ENCODE data around the gene PTH2R.
"Not testable (repeated sequence)": the region's sequence is repeated elsewhere in the genome, so short reads cannot be mapped to it uniquely, and the experiment has no call there.

The PTH2R gene

DNA sequence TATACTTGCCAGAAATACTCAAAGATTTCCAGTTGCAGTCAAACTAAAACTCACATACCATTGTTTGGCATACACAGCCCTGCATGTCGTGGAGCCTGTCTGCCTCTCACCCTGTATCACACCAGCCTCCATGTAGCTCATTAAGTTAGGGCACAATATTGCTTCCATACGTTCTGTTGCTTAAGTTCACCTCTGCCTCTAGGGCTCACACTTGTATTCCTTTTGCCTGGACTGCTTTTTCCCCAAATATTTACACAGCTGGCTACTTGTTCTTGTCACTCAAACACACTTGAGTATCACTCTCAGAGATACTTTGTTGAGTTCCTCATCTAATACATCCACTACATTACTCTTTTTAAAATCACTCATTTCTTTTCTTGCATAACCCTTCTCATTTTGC is 83.1 kb downstream of the PTH2R start:
- peak; percentile 17 for DNase-seq

DNA sequence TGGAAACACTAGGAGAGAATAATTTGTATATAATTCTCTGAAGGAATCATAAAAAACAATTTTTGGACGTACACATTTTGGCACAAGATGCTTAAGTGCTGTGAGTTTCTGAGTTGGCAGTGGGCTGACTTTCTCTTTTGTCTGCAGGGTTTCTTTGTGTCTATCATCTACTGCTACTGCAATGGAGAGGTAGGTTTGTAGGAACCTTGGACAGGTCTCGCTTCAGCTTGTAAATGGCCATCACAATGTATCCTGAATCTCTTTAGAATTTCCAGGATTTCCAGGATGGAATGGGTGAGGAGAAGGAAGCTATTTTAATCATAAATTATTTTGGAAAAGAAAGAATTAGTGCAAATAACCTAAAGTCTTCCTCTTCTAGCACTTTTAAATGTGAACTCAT is 83.9 kb downstream of the PTH2R start:
- DNase-seq, result no peak

DNA sequence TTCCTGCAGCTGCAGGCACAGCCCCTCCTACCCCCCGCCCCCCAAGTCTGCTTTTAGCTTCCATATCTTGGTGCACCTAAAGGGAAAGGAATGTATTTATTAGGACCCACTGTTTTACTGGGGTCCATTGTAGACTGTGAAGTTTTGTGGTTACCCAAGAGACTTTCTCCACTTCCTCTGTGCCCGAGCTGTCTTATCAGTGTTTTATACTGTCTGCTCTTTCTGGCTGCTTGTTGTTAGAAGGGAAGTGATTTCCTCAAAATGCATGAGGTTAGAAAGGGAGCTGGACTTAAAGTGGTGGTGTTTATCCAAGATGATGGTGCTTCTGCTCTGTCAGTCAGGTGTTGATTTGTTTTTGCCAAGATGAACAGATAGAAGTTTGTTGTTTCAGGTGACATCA is 85.0 kb downstream of the PTH2R start:
- no peak for DNase-seq

DNA sequence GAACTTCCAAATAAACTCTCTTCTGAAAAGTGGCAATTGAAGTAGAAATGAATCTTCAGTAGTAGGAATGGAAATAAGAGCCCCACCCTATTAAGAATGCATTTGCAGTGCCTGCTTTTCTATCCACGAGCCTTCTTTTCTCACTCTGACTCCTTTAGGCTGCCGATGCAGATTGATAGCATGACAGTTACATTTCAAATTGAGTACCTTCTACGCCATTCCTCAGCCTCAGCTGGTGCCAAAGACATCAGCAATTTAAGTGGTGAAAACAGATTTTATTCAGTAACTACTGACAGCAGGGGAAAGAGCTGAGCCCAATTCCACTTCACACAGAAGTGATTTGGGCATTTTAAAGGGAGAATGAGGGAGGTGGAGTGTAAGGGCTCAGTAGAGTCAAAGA is 85.5 kb downstream of the PTH2R start:
- DNase-seq, result no peak

DNA sequence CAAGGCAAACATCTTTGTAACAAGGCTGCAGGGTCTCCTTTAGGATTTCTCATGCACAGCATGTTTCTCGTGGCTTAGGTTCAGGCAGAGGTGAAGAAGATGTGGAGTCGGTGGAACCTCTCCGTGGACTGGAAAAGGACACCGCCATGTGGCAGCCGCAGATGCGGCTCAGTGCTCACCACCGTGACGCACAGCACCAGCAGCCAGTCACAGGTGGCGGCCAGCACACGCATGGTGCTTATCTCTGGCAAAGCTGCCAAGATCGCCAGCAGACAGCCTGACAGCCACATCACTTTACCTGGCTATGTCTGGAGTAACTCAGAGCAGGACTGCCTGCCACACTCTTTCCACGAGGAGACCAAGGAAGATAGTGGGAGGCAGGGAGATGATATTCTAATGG is 86.6 kb downstream of the PTH2R start:
- DNase-seq, result no peak

DNA sequence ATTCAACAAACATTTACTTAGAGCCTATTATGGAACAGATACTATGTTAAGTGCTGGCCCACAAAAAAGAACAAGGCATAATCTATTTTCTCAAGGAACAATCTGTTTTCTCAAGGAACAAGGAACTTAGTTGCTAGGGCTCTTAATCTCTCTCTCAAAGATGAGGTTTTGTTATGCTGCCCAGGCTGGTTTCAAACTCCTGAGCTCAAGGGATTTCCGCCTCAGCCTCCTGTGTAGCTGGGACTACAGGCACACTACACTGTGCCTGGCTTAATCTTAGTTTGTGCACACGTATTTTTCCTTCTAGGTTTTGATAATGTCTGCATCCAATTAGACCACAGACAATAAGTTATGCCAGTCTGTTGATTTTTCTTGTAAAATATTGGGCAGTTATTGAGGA is 89.5 kb downstream of the PTH2R start:
- DNase-seq, result no peak

DNA sequence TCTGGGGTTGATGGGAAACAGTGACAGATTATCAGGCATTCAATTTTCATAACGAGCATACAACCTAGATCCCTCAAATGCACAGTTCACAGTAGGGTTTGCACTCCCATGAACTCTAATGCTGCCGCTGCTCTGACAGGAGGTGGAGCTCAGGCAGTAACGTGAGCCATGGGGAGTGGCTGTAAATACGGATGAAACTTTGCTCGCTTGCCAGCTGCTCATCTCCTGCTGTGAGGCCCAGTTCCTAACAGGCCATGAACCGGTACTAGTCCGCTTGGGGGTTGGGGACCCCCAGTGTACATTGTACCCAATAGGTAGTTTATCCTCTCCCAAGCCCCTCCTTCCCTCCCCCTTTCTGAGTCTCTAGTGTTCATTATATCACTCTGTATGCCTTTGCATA is 94.6 kb downstream of the PTH2R start:
- DNase-seq, result peak; percentile 16

DNA sequence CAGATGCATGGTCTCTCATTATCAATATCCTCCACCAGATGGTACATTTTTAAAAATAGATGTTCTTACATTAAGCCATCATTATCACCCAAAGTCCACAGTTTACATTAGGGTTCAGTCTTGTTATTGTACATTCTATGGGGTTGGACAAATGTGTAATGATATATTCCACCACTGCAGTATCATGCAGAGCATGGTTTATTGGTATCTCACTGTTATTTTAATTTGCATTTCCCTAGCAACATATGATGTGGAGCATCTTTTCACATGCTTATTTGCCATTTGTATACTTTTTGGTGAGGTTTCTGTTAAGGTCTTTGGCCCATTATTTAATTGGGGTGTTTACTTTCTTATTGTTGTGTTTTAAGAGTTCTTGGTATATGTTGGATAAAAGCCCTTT is 95.7 kb downstream of the PTH2R start:
- no peak for DNase-seq

DNA sequence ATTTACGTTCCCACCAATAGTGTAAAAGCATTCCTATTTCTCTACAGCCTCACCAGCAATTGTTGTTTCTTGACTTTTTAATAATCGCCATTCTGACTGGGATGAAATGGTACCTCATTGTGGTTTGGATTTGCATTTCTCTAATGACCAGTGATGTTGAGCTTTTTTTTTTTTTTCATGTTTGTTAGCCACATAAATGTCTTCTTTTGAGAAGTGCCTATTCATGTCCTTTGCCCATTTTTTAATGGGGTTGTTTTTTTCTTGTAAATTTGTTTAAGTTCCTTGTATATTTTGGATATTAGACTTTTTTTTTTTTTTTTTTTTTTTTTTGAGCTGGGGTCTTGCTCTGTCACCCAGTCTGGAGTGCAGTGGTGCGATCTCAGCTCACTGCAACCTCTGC is 98.8 kb downstream of the PTH2R start:
- not testable (repeated sequence) for DNase-seq

DNA sequence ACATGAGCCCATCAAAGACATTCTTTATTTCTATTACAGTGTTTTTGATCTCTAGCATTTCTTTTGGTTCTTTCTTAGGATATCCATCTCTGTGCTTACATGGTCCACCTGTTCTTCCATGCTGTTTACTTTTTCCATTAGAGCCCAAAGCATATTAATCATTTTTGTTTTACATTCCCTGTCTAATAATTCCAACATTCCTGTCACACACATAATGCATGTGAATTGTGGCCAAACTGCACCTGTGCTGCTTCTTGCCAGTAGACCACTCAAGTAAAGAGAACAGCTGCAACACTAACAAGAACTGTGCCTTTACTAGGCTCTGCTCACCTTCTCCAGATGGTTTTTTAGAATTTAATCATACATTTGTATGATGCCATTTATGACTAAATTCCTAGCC is 103.0 kb downstream of the PTH2R start:
- DNase-seq, result no peak

DNA sequence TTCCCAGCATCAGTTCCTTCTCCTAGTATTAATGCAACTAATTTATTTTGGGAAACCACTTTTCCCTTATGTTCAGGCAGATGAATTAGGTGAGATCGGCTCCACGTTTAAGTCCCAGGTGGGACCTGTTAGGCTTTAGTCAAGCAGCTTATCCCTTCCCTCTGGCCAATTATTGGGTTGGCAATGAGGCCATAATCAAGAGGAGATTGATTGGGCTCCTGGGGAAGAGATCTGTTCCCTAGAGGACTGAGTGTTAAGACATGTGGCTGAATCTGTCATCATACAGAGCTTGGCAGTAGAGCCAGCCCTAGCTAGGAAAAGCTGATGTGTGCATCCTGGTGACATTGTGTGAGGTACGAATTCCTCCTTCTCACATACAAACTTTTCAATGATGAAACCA is 104.4 kb downstream of the PTH2R start:
- no peak for DNase-seq

DNA sequence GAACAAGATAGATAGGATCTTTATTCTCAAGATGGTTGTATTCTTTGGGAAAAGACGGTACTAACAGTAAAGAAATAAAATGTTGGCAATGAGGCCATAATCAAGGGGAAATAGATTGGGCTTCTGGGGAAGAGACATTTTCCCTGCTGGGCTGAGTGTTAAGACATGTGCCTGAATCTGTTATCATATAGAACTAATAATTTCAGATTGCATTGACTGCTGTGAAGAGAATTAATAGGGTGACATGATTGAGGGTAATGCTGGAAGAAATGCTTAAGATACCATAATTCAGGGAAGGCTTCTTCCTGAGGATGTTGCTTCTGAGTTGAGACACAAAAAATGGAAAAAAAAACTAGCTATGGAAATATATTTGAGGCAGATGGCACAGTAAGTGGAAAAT is 105.0 kb downstream of the PTH2R start:
- DNase-seq, result no peak

DNA sequence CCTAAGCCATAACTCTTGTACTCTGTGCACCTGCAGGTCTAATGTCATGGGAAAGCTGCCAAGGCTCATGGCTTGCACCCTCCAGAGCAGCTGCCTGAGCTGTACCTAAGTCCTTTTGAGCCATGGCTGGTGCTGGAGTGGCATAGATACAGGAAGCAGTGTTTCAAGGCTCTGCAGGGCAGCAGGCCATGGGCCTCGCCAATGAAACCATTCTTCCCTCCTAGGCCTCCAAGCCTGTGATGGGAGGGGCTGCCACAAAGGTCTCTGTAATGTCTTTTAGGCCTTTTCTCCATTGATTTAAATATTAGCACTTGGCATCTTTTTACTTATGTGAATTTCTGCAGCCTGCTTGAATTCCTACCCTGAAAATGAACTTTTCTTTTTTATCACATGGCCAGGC is 108.5 kb downstream of the PTH2R start:
- no peak for DNase-seq

DNA sequence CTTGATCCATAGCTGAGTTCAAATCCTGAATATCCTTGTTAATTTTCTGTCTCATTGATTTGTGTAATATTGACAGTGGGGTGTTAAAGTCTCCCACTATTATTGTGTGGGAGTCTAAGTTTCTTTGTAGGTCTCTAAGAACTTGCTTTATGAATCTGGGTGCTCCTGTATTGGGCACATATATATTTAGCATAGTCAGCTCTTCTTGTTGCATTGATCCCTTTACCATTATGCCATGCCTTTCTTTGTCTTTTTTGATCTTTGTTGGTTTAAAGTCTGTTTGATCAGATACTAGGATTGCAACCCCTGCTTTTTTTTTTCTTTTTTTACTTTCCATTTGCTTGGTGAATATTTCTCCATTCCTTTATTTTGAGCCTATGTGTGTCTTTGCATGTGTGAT is 116.5 kb downstream of the PTH2R start:
- not testable (repeated sequence) for DNase-seq

DNA sequence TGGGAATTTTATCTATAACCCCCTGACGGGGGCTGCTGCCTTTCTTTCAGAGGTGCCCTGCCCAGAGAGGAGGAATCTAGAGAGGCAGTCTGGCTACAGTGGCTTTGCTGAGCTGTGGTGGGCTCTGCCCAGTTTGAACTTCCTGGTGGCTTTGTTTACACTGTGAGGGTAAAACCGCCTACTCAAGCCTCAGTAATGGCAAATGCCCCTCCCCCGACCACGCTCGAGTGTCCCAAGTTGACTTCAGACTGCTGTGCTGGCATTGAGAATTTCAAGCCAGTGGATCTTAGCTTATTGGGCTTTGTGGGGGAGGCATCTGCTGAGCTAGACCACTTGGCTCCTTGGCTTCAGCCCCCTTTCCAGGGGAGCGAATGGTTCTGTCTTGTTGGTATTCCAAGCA is 118.6 kb downstream of the PTH2R start:
- DNase-seq, result not testable (repeated sequence)

DNA sequence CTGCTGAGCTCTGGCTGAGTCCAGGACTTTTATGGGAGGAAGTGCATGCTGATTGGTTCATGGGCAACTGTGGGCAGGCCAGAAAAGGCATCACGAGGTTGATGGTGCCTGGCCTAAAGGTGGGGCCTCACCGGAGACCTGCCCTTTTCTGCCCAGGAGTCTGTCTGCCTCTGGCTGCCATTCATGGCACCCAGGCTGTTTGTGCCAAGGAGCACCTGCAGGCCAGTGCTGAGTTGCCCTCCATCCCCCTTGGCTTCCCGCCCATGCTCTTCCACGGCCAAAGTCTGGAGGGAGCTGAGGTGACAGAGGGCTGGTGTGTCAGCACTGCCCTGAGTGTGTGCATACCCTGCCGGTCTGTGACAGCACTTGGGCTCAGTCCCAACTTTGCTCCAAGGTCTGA is 123.2 kb downstream of the PTH2R start:
- no peak for DNase-seq

DNA sequence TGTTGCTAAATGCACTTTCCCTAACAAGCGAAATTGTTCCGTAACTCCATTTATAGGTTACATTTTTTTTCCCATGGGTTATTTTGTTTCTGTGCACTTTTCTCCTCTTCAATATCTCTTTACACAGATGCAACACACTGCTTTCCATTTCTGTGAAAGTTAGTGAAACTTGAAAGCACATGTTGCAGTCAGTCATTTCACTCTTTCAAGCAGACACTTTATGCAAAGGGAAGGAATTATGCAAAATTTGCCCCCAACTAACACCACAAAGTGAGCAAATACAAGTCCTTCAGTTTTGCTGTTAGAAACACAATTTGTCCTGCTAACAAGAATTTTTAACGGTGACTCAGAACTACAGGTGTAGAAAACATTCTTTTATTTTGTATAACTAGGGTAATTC is 124.8 kb downstream of the PTH2R start:
- no peak for DNase-seq

DNA sequence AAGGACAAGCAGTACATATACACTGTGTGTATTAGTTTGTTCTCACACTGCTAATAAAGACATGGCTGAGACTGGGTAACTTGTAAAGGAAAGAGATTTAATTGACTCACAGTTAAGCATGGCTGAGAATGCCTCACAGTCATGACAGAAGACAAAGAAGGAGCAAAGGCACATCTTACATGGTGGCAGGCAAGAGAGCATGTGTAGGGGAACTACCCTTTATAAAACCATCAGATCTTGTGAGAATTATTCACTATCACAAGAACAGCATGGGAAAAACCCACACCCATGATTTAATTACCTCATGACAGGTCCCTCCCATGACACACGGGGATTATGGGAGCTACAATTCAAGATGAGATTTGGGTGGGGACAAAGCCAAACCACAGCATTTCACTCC is 129.0 kb downstream of the PTH2R start:
- not testable (repeated sequence) for DNase-seq

DNA sequence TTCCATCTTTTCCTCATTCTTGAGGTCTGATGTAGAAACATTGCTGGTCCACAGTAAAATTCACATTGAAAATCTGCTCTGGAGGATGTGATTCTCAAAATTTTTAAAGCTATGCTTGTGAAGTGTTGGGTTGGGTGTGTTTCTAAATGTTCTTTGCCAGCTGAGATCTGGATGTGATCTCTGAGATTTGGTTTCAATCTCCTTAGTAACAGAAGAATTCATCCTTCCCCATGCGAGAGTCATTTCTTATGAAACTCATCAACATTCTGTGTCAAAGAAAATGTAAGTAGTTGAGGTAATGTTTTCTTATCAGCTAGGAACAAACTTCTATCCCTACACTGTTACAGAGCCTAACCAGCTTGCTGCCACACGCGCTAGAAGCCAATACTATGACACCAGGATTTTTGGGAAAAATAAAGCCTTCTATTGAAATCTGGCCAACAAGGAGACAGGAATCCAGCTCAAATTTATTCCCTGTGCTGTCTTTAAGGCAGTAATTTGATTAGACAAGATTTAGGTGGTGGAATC is 134.9 kb downstream of the PTH2R start:
- no peak for DNase-seq

DNA sequence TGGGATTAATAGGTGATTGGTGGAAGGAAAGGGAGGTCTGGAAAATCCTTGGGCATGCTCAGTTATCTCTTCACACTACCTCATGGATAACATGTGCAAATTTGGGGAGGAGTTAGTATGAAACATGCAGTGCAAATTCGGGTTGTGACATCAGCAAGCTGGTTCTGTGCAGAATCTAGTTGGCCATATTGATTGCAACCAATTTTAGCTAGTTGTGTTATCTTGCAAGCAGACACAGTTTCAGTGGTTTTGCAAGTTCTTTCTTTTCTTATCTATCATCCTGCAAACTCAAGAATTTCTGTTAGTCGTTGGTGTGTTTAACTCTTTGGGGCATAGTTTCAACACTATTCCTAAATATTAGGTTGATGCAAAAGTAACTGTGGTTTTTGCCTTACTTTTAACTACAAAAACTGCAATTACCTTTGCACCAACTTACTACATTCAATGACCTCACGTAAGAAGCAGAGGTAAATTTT is 135.4 kb downstream of the PTH2R start:
- DNase-seq, result no peak

DNA sequence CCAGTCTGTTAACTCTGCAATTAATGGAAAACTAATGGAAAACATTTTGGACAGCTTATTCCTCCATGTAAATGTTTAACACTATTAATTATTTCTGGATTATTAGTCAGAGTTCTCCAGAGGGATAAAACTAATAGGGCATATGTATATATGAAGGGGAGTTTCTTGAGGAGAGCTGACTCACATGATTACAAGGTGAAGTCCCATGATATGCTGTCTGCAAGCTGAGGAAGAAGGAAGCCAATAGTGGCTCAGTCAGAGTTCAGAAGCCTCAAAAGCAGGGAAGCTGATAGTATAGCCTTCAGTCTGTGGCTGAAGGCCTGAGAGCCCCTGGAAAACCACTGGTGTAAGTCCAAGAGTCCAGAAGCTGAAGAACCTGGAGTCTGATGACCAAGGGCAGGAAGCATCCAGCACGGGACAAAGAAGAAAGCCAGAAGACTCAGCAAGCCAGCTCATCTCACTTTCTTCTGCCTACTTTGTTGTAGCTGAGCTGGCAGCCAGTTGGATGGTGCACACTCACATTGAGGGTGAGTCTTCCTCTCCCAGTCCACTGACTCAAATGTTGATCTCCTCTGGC is 136.0 kb downstream of the PTH2R start:
- no peak for DNase-seq
